Activated CD4-positive, alpha-beta T cell treated with anti-CD3 and anti-CD28 coated beads, Interleukin-2, amount 50 U/mL, for 16 hours (primary cell): ENCODE results near the gene GMPPA.

Experiments used
- DNase-seq: peaks from one replicate; pipeline ENCODE4 v3.0.0-alpha.2; 2020

GMPPA gene

GRCh38 chr2:219540784-219541504, 42.3 kb downstream of the GMPPA start:
- no peak for DNase-seq

GRCh38 chr2:219541611-219542180, 43.0 kb downstream of the GMPPA start:
- DNase-seq: peak; percentile 90

GRCh38 chr2:219542931-219543595, 44.4 kb downstream of the GMPPA start:
- no peak for DNase-seq

- DNase-seq: peak; percentile 97
These were observed 45.1 kb downstream of the GMPPA start, which contains the start of the genes CHPF and TMEM198 for GRCh38 chr2:219543596-219544358. TSS of gene CHPF (minus strand) at chr2:219543809. CDS start at chr2:219543538, 271 bp downstream. TSS of gene TMEM198 (plus strand) at chr2:219544028. CDS start at chr2:219544728, 700 bp downstream.

GRCh38 chr2:219544567-219544966, 45.9 kb downstream of the GMPPA start:
- DNase-seq: no peak

- DNase-seq: no peak
These were observed 46.7 kb downstream of the GMPPA start for GRCh38 chr2:219545295-219545942.

- DNase-seq: no peak
These were observed 47.3 kb downstream of the GMPPA start for GRCh38 chr2:219545943-219546352.

GRCh38 chr2:219547621-219548020, 48.9 kb downstream of the GMPPA start:
- DNase-seq: no peak

- DNase-seq: no peak
These were observed 50.3 kb downstream of the GMPPA start for GRCh38 chr2:219548990-219549389.

GRCh38 chr2:219549619-219550018, 50.9 kb downstream of the GMPPA start:
- DNase-seq: no peak

GRCh38 chr2:219551441-219552381, 53.0 kb downstream of the GMPPA start:
- no peak for DNase-seq

- DNase-seq: peak; percentile 73
These were observed 53.9 kb downstream of the GMPPA start for GRCh38 chr2:219552382-219553167.

- no peak for DNase-seq
These were observed 54.4 kb downstream of the GMPPA start for GRCh38 chr2:219553168-219553417.

- no peak for DNase-seq
These were observed 54.8 kb downstream of the GMPPA start for GRCh38 chr2:219553463-219553963.

GRCh38 chr2:219554350-219554749, 55.7 kb downstream of the GMPPA start:
- no peak for DNase-seq

- DNase-seq: no peak
These were observed 57.3 kb downstream of the GMPPA start for GRCh38 chr2:219555956-219556355.

GRCh38 chr2:219556413-219556812, 57.7 kb downstream of the GMPPA start:
- DNase-seq: no peak
